RWPE2 (cell line): ENCODE measurements around the gene PCGF3.
"Not testable (repeated sequence)": the region's sequence is repeated elsewhere in the genome, so short reads cannot be mapped to it uniquely, and the experiment has no call there.

Experiments
- ATAC-seq: fragments of 200-7000 bp; cut with Tn5 transposase; 3 replicates; pipeline ENCODE4 v1.9.1; 2021; ENCODE audit warnings: low read depth
- DNase-seq: peaks from one replicate; pipeline ENCODE4 v3.0.0-alpha.2; 2020; ENCODE audit warnings: low spot score
- H3K27ac ChIP-seq: fragments of 450-650 bp; 2 replicates; pipeline ENCODE4 v1.5.1; 2017; ENCODE audit warnings: mild to moderate bottlenecking; ENCODE audit not compliant: poor library complexity, severe bottlenecking
- H3K27me3 ChIP-seq: fragments of 250-450 bp; sonication (Bioruptor Pico); 2 replicates; pipeline ENCODE4 v1.5.1; 2021; ENCODE audit warnings: mild to moderate bottlenecking, moderate library complexity; ENCODE audit not compliant: insufficient read depth, poor library complexity, severe bottlenecking
- H3K36me3 ChIP-seq: fragments of 250-450 bp; sonication (Bioruptor Pico); 2 replicates; pipeline ENCODE4 v1.5.1; 2020; ENCODE audit warnings: low read depth, mild to moderate bottlenecking, moderate library complexity
- H3K4me1 ChIP-seq: fragments of 250-450 bp; sonication (Bioruptor Pico); 2 replicates; pipeline ENCODE4 v1.5.1; 2021; ENCODE audit warnings: mild to moderate bottlenecking, moderate library complexity; ENCODE audit not compliant: insufficient read depth, poor library complexity, severe bottlenecking
- H3K4me3 ChIP-seq: fragments of 250-450 bp; sonication (Bioruptor Pico); 2 replicates; pipeline ENCODE4 v1.5.1; 2021; ENCODE audit warnings: mild to moderate bottlenecking, moderate library complexity; ENCODE audit not compliant: severe bottlenecking
- H3K9me3 ChIP-seq: fragments of 250-450 bp; sonication (Bioruptor Pico); 2 replicates; pipeline ENCODE4 v1.5.1; 2021; ENCODE audit warnings: mild to moderate bottlenecking, moderate library complexity; ENCODE audit not compliant: severe bottlenecking
- TF ChIP-seq, protein P1 (sequence below): fragments of 450-650 bp; IDR thresholded peaks from one replicate; pipeline ENCODE4 v1.5.1; 2017; ENCODE audit warnings: mild to moderate bottlenecking, moderate library complexity; ENCODE audit not compliant: poor library complexity, severe bottlenecking

Gene PCGF3

DNA sequence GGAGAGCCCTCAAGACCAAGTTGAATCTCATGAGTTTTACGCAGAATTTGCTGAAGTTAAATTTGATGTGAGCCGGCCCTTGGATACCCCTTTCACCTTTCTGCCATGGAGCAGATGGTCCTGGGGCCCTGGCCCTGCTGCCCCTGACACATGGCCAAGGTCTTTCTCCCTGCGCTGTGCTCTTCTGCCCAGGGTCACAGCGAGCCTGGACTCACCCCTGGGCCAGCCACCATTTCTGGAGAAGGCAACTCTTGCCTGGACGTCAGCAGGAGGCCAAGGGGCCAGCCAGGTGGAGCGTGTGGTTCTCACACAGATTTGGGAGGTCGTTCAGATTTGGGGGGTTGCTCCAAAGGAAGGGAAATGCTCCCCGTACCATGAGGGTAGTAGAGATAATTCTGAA is 30.0 kb downstream of the PCGF3 start:
- H3K27me3 ChIP-seq = no peaks in the 10 kb centered on the region
- no peaks in the 10 kb centered on the region for H3K4me1 ChIP-seq
- DNase-seq = peak; percentile 34
- no peaks in the 10 kb centered on the region for H3K9me3 ChIP-seq
- H3K36me3 ChIP-seq = peaks cover 56% of the 10 kb centered on the region
- H3K4me3 ChIP-seq = no peak overlapping the region
- TF ChIP-seq, protein P1, sequence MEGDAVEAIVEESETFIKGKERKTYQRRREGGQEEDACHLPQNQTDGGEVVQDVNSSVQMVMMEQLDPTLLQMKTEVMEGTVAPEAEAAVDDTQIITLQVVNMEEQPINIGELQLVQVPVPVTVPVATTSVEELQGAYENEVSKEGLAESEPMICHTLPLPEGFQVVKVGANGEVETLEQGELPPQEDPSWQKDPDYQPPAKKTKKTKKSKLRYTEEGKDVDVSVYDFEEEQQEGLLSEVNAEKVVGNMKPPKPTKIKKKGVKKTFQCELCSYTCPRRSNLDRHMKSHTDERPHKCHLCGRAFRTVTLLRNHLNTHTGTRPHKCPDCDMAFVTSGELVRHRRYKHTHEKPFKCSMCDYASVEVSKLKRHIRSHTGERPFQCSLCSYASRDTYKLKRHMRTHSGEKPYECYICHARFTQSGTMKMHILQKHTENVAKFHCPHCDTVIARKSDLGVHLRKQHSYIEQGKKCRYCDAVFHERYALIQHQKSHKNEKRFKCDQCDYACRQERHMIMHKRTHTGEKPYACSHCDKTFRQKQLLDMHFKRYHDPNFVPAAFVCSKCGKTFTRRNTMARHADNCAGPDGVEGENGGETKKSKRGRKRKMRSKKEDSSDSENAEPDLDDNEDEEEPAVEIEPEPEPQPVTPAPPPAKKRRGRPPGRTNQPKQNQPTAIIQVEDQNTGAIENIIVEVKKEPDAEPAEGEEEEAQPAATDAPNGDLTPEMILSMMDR = no peak
- no peak for ATAC-seq
- H3K27ac ChIP-seq = no peak overlapping the region

DNA sequence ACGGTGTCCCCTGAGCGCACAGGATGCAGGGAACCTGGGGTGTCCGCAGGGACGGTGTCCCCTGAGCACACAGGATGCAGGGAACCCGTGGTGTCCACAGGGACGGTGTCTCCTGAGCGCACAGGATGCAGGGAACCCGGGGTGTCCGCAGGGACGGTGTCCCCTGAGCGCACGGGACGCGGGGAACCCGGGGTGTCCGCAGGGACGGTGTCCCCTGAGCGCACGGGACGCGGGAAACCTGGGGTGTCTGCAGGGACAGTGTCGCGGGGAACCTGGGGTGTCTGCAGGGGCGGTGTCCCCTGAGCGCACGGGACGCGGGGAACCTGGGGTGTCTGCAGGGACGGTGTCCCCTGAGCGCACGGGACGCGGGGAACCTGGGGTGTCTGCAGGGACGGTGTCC is 30.9 kb downstream of the PCGF3 start:
- not testable (repeated sequence) for H3K27me3 ChIP-seq, H3K9me3 ChIP-seq, H3K4me3 ChIP-seq, H3K27ac ChIP-seq, H3K4me1 ChIP-seq, ATAC-seq, DNase-seq
- peaks cover 50% of the 10 kb centered on the region for H3K36me3 ChIP-seq

DNA sequence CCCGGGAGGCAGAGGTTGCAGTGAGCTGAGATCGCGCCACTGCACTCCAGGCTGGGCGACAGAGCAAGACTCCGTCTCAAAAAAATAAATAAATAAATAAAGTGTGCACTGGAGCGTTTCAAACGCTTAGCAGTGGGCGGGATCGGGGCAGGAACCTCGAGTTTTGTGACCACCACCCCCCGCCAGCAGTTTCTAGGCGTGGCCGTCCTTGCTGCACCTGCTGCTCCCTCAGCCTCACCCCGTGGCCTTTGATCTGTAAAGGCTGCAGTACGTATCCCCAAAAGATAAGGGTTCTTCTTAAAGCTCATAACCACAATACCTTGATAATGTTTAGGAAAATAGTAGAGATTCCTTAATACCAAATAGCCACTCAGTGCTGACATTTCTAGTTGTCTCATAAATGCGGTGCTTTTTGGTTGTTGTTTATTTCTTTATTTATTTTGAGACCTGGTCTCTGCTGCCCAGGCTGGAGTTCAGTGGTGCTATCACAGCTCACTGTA is 33.2 kb downstream of the PCGF3 start:
- H3K36me3 ChIP-seq = peaks cover 43% of the 10 kb centered on the region
- ATAC-seq (no peak), DNase-seq (no peak)
- no peak overlapping the region for H3K27ac ChIP-seq
- no peaks in the 10 kb centered on the region for H3K4me1 ChIP-seq
- no peaks in the 10 kb centered on the region for H3K9me3 ChIP-seq
- no peaks in the 10 kb centered on the region for H3K27me3 ChIP-seq
- no peak overlapping the region for H3K4me3 ChIP-seq
- TF ChIP-seq, protein P1 = no peak

DNA sequence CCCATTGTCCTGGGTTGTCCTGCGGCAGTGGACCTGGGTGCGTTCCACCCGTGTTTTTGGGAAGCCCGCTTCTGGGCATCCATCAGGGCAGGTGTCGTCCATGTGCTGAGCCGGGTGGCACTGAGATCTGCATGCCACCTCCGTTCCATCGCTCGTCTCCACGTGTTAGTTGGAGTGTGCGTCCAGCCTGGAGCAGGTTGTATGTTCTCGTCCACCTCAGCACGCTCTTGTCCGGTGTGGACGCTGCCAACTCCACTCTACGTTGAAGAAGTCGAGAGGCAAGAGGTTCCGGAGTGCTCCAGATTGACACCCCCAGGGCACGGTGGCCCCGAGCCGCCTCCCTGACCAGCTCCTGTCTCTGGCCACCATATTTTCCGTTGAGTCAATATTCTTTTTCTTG is 33.9 kb downstream of the PCGF3 start:
- DNase-seq (peak; percentile 42), ATAC-seq (no peak)
- TF ChIP-seq, protein P1 = no peak
- H3K36me3 ChIP-seq = peaks cover 36% of the 10 kb centered on the region
- no peaks in the 10 kb centered on the region for H3K9me3 ChIP-seq
- no peaks in the 10 kb centered on the region for H3K27me3 ChIP-seq
- H3K27ac ChIP-seq = no peak overlapping the region
- H3K4me3 ChIP-seq = no peak overlapping the region
- no peaks in the 10 kb centered on the region for H3K4me1 ChIP-seq

DNA sequence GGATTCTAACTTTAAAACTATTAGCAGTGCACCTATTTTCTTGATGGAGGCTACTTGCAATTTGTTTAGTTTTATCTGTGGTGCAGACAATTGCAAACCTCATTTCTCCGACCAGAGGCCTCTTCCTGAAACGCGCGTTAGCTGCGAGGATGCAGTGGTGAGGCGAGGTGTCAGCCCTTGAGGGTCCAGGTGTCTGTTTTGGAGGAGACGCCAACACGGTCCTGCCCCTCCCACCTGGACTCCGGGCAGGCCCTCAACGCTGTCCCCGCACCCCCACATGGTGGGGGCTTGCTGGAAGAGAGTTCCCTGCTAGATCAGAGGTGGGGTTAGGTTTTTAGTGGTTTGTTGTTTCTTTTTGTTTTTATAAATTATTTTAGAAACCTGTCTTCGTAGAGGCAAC is 34.4 kb downstream of the PCGF3 start:
- no peaks in the 10 kb centered on the region for H3K9me3 ChIP-seq
- TF ChIP-seq, protein P1 = no peak
- no peak for ATAC-seq
- no peaks in the 10 kb centered on the region for H3K27me3 ChIP-seq
- H3K4me3 ChIP-seq = no peak overlapping the region
- peaks cover 31% of the 10 kb centered on the region for H3K36me3 ChIP-seq
- no peak overlapping the region for H3K27ac ChIP-seq
- no peaks in the 10 kb centered on the region for H3K4me1 ChIP-seq
- no peak for DNase-seq
